22Rv1 (cell line): ENCODE results near the gene CSDE1.

ENCODE experiments used
- ZFX ChIP-seq: fragments of 450-650 bp; IDR thresholded peaks from 2 replicates; pipeline ENCODE4 v1.6.1; 2017; ENCODE audit warnings: antibody characterized with exemption, borderline replicate concordance
- TF ChIP-seq, protein P1 (sequence below): fragments of 450-650 bp; IDR thresholded peaks from 2 replicates; pipeline ENCODE4 v1.5.1; 2017; ENCODE audit warnings: mild to moderate bottlenecking

DNA sequence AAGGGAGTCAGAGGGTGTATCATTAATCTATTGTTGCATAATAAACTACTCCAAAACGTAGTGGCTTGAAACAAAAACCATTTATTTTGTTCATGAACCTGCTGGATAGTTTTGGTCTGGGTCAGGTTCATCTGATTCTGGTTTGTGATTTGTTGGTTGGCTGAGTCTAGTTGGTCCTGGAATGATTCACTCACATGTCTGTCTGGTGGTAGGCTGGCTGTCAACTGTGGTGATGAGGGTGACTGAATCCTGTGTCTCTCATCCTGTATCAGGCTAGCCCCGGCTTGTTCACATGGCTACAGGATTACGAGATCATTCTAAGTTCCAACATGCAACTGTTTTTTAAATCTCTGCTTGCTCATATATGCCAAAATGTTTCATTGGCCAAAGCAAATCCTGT lies 45.2 kb upstream of the CSDE1 start:
- TF ChIP-seq, protein P1, sequence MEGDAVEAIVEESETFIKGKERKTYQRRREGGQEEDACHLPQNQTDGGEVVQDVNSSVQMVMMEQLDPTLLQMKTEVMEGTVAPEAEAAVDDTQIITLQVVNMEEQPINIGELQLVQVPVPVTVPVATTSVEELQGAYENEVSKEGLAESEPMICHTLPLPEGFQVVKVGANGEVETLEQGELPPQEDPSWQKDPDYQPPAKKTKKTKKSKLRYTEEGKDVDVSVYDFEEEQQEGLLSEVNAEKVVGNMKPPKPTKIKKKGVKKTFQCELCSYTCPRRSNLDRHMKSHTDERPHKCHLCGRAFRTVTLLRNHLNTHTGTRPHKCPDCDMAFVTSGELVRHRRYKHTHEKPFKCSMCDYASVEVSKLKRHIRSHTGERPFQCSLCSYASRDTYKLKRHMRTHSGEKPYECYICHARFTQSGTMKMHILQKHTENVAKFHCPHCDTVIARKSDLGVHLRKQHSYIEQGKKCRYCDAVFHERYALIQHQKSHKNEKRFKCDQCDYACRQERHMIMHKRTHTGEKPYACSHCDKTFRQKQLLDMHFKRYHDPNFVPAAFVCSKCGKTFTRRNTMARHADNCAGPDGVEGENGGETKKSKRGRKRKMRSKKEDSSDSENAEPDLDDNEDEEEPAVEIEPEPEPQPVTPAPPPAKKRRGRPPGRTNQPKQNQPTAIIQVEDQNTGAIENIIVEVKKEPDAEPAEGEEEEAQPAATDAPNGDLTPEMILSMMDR, result no peak
- no peak for TF ChIP-seq ZFX
